Measurements from ENCODE around the gene SBF2.
A peak's percentile ranks its signal among the peaks of the same experiment; 100 is the strongest.
"Not testable (repeated sequence)": the region's sequence is repeated elsewhere in the genome, so short reads cannot be mapped to it uniquely, and the experiment has no call there.

Gene SBF2

DNA sequence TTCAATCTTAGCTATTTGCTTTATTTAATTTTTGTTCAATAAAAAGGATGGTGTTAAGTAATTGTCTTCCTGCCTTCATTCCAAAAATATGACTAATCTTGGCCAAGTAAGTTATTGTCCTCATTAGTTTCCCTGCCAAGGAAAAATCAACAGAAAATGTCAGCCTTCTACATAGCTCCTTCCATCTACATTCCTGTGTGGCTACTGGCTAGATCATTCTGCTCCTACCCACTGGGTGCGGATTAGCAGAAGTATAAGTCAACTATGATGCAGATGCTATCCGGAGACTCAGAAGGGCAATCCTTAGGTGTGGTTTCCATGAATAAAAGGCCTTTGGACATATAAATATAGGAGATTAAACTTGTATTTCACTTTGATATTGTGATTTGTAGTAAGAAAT is 154.4 kb downstream of the SBF2 start:
- H3K4me3 ChIP-seq (ENCODE audit: low read depth, low read length): no peak overlapping the region
- TF ChIP-seq, protein P1, sequence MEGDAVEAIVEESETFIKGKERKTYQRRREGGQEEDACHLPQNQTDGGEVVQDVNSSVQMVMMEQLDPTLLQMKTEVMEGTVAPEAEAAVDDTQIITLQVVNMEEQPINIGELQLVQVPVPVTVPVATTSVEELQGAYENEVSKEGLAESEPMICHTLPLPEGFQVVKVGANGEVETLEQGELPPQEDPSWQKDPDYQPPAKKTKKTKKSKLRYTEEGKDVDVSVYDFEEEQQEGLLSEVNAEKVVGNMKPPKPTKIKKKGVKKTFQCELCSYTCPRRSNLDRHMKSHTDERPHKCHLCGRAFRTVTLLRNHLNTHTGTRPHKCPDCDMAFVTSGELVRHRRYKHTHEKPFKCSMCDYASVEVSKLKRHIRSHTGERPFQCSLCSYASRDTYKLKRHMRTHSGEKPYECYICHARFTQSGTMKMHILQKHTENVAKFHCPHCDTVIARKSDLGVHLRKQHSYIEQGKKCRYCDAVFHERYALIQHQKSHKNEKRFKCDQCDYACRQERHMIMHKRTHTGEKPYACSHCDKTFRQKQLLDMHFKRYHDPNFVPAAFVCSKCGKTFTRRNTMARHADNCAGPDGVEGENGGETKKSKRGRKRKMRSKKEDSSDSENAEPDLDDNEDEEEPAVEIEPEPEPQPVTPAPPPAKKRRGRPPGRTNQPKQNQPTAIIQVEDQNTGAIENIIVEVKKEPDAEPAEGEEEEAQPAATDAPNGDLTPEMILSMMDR (IDR thresholded peaks at IDR 0.05; ENCODE audit: low read depth, low read length): no peak
- in situ Hi-C loops (cut with HindIII; ENCODE audit: low sequenced_read_pairs): no loop called here
- DNase-seq (ENCODE audit: low read depth, low spot score): peak; percentile 67

DNA sequence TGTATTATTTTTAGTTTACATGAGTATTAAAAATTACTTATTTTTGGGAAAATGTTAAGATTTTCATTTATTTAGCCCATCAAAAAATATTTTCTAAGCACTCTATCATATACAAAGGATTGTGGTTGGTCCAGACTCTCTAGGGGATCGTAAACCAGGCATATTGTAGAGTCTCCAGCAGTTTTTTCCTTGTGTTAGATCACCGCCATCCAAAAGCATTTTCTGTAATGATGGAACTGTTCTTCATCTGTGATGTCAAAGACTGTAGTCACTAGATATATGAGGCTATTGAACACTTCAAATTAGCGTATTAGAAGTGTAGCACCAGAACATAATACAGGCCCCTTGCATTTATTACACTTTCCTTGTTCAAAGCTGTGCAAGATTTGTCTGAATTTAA is 154.9 kb downstream of the SBF2 start:
- H3K4me3 ChIP-seq (ENCODE audit: low read depth, low read length): no peak overlapping the region
- in situ Hi-C loops (cut with HindIII; ENCODE audit: low sequenced_read_pairs): no loop called here
- TF ChIP-seq, protein P1 (IDR thresholded peaks at IDR 0.05; ENCODE audit: low read depth, low read length): no peak
- DNase-seq (ENCODE audit: low read depth, low spot score): no peak

DNA sequence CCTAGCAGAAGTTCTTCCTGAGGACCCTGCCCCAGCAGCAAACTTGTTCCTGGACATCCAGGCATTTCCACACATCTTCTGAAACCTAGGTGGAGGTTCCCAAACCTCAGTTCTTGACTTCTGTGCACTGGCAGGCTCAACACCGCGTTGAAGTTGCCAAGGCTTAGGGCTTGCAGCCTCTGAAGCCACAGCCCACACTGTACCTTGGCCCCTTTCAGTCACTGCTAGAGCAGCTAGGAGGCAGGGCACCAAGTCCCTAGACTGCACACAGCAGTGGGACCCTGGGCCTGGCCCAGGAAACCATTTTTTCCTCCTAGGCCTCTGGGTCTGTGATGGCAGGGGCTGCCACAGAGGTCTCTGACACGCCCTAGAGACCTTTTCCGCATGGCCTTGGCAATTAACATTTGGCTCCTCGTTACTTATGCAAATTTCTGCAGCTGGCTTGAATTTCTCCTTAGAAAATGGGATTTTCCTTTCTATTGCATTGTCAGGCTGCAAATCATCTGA is 159.0 kb downstream of the SBF2 start:
- in situ Hi-C loops (cut with HindIII; ENCODE audit: low sequenced_read_pairs): no loop called here
- TF ChIP-seq, protein P1 (IDR thresholded peaks at IDR 0.05; ENCODE audit: low read depth, low read length): no peak
- no peak for DNase-seq (ENCODE audit: low read depth, low spot score)
- H3K4me3 ChIP-seq (ENCODE audit: low read depth, low read length): no peak overlapping the region

DNA sequence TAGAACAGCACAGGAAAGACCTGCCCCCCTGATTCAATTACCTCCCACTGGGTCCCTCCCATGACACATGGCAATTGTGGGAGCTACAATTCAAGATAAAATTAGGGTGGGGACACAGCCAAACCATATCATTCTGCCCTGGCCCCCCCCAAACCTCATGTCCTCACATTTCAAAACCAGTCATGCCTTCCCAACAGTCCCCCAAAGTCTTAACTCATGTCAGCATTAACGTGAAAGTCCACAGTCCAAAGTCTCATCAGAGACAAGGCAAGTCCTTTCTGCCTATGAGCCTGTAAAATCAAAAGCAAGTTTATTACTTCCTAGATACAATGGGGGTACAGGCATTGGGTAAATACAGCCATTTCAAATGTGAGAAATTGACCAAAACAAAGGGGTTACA is 159.8 kb downstream of the SBF2 start:
- H3K4me3 ChIP-seq (ENCODE audit: low read depth, low read length); in situ Hi-C loops (cut with HindIII; ENCODE audit: low sequenced_read_pairs); DNase-seq (ENCODE audit: low read depth, low spot score): not testable (repeated sequence)

DNA sequence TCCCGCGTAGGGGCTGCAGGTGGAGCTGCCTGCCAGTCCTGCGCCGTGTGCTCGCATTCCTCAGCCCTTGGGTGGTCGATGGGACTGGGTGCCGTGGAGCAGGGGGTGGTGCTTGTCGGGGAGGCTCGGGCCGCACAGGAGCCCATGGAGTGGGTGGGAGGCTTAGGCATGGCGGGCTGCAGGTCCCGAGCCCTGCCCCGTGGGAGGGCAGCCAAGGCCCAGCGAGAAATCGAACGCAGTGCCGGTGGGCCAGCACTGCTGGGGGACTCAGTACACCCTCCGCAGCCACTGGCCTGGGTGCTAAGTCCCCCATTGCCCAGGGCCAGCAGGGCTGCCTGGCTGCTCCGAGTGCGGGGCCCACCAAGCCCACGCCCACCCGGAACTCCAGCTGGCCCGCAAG is 160.8 kb downstream of the SBF2 start:
- DNase-seq (ENCODE audit: low read depth, low spot score); in situ Hi-C loops (cut with HindIII; ENCODE audit: low sequenced_read_pairs); H3K4me3 ChIP-seq (ENCODE audit: low read depth, low read length): not testable (repeated sequence)

DNA sequence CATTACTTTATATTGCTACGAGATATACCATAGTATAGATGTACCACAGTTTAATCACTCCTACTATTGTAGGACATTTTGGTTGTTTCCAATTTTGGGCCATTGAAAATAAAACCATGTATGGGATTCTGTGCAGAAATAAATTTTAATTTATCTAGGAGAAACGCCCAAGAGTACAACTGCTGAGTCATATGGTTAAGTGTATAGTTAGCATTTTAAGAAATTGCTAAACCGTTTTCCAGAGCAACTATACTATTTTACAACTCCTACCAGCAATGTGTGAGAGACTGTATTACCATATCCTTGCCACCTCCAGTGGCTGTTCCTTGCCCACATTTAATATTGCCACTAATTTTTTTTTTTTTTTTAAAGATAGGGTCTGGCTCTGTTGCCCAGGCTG is 163.1 kb downstream of the SBF2 start:
- H3K4me3 ChIP-seq (ENCODE audit: low read depth, low read length): no peak overlapping the region
- in situ Hi-C loops (cut with HindIII; ENCODE audit: low sequenced_read_pairs): no loop called here
- no peak for DNase-seq (ENCODE audit: low read depth, low spot score)
- TF ChIP-seq, protein P1 (IDR thresholded peaks at IDR 0.05; ENCODE audit: low read depth, low read length): no peak

DNA sequence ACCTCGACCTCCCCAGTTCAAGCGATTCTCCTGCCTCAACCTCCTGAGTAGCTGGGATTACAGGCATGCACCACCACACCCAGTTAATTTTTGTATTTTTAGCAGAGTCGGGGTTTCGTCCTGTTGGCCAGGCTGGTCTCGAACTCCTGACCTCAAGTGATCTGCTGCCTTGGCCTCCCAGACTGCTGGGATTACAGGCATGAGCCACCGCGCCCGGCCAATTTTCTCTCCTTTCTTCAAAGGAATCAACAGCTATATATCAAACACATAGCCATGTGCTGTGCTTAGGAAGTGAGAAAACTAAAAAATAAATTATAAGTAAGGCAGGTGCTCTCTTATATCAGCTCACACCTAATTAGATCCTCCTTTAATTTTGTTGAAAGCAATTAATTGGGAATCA is 164.8 kb downstream of the SBF2 start:
- in situ Hi-C loops (cut with HindIII; ENCODE audit: low sequenced_read_pairs); H3K4me3 ChIP-seq (ENCODE audit: low read depth, low read length); DNase-seq (ENCODE audit: low read depth, low spot score): not testable (repeated sequence)

DNA sequence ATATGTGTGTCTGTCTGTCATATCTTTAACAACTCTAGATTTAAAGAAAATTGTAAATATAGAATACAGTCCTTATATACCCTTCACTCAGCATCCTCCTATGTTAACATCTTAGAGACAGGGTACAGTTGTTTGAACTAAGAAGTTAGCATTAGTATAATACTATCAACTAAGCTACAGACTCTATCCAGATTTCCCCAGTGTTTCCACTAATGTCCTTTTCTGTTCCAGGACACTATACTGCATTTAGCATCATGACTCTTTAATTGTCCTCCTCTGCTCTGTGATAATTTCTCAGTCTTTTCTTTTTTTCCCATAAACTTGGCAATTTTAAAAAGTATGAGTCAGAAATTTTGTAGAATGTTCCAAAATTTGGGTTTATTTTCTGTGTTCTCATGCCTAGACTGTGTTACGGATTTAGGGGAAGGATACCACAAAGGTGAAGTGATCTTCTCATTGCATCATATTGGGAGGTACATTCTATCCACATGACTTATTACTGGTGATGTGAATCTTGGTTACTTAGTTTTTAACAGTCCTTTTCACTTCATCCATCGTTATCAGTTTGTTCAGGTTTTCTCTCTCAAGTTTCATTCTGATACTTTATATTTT is 168.4 kb downstream of the SBF2 start:
- DNase-seq (ENCODE audit: low read depth, low spot score): no peak
- in situ Hi-C loops (cut with HindIII; ENCODE audit: low sequenced_read_pairs): no loop called here
- TF ChIP-seq, protein P1 (IDR thresholded peaks at IDR 0.05; ENCODE audit: low read depth, low read length): no peak
- H3K4me3 ChIP-seq (ENCODE audit: low read depth, low read length): no peak overlapping the region

All from astrocyte of the spinal cord (primary cell).